DMS153 treated with DMSO at 0.1 percent for 48 hours (cell line): ENCODE measurements around the gene NDE1.
"Not testable (repeated sequence)": the region's sequence is repeated elsewhere in the genome, so short reads cannot be mapped to it uniquely, and the experiment has no call there.

Experiments
- DNase-seq: peaks from one replicate; lab custom pipeline; 2025; ENCODE audit not compliant: unreplicated experiment; lab: John Stamatoyannopoulos, UW

Gene NDE1

GRCh38 chr16:15650698-15651171, 690 bp downstream of the NDE1 start:
- DNase-seq: no peak

DNA sequence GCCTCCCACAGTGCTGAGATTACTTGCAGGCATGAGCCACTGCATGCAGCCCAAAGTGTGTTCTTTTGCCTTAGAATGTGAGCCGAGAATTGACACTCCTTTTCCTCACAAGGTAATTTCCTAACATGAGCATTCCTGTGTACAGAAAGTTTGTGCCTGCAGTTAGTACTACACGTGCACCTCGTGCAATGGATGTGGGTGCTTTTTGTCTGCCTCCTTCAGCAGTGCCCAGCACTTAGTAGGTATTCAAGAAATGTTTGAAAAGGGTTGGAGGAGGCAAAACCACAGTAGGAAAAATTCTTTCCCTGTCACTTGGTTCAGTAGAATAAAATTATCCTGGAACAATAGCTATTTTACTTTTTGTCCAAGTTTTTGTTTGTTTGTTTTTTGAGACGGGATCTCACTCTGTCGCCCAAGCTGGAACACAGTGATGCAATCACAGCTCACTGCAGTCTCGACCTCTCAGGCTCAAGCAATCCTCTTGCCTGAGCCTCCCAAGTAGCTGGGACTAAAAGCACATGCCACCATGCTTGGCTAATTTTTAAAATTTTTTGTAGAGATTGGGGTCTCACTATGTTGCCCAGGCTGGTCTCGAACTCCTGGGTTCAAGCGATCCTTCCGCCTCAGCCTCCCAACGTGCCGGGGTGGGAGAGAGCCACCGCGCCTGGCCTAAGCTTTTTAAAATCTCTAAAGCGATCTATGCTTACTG, 2.4 kb downstream of the NDE1 start:
- no peak for DNase-seq

GRCh38 chr16:15653227-15653626, 3.2 kb downstream of the NDE1 start:
- DNase-seq: peak; percentile 16

- DNase-seq: no peak
Measured at GRCh38 chr16:15654591-15654990, 4.5 kb downstream of the NDE1 start.

DNA sequence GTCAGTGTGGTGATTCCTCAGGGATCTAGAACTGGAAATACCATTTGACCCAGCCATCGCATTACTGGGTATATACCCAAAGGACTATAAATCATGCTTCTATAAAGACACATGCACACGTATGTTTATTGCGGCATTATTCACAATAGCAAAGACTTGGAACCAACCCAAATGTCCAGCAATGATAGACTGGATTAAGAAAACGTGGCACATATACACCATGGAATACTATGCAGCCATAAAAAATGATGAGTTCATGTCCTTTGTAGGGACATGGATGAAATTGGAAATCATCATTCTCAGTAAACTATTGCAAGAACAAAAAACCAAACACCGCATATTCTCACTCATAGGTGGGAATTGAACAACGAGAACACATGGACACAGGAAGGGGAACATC, 5.5 kb downstream of the NDE1 start:
- DNase-seq: not testable (repeated sequence)

DNA sequence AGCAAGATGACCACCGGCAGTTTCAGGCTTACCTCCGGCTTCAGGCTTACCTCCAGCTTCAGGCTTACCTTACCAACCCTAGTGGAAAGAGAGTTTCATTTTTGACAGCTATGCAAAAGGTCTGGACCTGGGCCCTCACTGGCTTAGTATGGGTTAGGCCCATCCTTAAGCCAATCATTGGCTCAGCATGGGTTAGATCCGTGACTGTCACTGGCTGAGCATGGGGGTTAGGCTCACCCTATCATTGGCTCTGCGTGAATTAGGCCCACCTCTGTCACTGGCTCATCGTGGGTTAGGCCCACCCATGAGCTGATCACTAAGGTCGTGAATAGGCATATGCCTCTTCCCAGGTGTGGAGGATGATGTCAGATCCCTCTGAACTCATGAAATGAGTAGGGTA, 8.1 kb downstream of the NDE1 start:
- DNase-seq: no peak

GRCh38 chr16:15658556-15658955, 8.5 kb downstream of the NDE1 start:
- no peak for DNase-seq

DNA sequence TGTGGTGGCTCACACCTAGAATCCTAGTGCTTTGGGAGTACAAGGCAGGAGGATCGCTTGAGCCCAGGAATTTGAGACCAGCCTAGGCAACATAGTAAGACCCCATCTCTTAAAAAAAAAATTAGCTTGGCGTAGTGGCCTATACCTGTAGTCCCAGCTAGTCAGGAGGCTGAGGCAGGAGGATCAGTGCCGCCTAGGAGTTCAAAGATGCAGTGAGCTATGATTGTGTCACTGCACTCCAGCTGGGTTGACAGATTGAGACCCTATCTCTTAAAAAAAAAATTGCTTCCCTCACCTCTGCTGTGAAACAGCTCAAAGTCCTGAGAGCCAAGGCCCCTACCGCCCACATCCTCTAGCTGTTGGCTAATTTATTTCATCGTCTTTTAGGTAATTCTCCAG, 10.2 kb downstream of the NDE1 start:
- DNase-seq: no peak

DNA sequence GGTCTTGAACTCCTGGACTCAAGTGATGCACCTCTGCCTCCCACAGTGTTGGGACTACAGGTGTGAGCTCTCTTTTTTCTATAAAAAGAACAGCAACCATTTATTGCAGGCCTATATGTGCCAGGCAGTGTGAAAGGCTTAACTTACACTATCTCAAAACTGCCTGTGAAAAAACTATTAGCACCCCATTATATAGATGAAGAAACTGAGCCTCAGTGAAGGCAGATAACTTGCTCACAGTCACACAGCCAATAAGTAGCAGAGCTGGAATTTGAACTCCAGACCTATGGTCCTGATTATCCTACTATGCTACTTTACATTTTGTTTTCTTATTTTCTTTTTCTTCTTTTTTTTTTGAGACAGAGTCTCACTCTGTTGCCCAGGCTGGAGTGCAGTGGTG, 15.1 kb downstream of the NDE1 start:
- DNase-seq: no peak

- no peak for DNase-seq
Measured at GRCh38 chr16:15667091-15667742, 17.2 kb downstream of the NDE1 start.

DNA sequence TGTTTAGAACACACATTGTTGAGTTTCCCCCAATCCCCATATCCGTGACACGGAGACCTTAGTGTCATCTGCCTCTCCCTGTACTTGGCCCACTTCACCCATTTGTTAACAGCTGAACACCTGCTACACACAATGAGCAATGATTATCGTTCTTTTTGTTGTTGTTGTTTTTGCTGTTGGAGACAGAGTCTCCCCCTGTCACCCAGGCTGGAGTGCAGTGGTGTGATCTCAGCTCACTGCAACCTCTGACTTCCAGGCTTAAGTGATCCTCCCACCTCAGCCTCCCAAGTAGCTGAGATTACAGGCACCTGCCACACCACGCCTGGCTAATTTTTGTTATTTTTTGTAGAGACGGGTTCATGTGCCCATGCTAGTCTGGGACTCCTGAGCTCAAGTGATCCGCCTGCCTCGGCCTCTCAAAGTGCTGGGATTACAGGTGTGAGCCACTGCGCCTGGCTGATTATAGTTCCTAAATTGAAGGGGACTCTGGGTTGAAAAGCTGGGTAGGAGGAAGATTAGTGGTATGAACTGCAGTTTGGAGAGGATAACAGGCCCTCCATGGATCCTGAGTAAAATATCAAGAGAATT, 21.6 kb downstream of the NDE1 start:
- no peak for DNase-seq

- DNase-seq: not testable (repeated sequence)
Measured at GRCh38 chr16:15672127-15672513, 22.1 kb downstream of the NDE1 start.

GRCh38 chr16:15672514-15673167, 22.6 kb downstream of the NDE1 start:
- DNase-seq: peak; percentile 96

DNA sequence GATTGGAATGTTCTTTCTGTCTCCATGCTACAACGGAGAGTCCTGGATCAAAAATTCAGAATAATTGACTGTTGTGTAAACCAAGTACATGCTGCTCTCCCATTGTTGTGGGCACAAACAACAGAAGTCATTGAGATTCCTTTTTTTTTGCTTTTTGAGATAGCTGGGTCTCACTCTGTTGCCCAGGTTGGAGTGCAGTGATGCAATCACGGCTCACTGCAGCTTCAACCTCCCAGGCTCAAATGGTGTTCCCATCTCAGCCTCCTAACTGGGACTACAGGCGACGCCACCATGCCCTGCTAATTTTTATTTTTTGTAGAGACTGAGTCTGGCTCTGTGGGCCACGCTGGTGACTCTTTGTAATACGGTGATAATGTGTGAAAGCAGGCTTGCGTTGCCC, 24.5 kb downstream of the NDE1 start:
- no peak for DNase-seq

- DNase-seq: no peak
Measured at GRCh38 chr16:15676506-15676905, 26.5 kb downstream of the NDE1 start.

GRCh38 chr16:15677447-15677846, 27.4 kb downstream of the NDE1 start:
- DNase-seq: no peak

DNA sequence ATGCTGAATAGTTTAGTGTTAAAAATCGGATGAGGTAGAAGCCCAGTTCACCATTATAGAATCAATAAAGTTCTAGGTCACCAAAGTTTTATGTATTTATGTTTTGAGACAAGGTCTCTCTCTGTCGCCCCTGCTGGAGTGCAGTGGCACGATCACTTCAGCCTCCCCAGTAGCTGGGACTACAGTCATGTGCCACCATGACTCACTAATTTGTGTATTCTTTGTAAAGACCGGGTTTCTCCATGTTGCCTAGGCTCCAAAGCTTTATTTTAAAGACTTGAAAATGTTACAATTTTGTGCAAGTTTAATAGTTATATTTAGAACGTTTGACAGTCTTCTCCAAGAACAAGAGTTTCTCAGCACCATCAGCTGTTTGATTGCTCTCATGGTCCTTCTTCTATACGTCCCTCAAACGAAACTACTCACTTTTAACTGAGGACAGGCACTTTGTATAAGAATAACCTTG, 32.1 kb downstream of the NDE1 start:
- DNase-seq: no peak

DNA sequence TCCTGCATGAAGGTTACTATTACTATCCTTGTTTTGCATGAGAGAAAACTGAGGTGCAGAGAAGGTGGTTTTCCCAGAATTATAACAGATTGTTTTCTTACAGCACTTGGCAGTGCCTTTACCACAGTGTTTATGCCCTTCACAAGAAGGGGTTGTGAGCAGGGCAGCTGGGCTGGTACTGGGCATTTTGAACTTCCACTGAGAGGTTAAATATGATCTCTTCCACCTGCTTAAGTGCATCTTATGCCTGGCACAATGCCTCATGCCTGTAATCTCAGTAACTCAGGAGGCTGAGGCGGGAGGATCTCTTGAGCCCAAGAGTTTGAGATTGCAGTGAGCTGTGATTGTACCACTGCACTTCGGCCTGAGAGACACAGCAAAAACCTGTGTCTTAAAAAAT, 36.2 kb downstream of the NDE1 start:
- no peak for DNase-seq

GRCh38 chr16:15689290-15689689, 39.2 kb downstream of the NDE1 start:
- DNase-seq: no peak

GRCh38 chr16:15690296-15690695, 40.3 kb downstream of the NDE1 start:
- DNase-seq: no peak

DNA sequence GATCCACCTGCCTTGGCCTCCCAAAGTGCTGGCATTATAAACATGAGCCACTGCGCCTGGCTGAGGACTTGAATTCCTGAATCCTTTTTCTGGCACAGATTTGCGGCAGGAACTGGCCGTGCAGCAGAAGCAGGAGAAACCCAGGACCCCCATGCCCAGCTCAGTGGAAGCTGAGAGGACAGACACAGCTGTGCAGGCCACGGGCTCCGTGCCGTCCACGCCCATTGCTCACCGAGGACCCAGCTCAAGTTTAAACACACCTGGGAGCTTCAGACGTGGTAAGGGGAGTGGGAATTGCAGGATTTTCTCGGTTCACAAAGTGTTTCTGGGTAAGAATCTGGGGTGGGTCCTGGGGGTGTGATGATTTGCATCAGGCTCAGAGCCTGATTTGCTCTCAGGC, 41.0 kb downstream of the NDE1 start:
- no peak for DNase-seq

DNA sequence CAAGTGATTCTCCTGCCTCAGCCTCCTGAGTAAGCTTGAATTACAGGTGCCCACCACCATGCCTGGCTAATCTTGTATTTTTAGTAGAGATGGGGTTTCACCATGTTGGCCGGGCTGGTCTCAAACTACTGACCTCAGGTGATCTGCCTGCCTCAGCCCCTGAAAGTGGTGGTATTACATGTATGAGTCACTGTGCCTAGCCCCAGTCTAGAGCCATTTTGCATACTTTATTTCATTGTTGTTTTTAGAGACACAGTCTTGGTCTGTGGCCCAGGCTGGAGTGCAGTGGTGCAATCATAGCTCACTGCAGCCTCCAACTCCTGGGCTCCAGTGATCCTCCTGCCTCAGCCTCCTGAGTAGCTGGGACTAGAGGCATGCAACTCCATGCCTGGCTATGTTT, 42.5 kb downstream of the NDE1 start:
- DNase-seq: not testable (repeated sequence)
